ENCODE results near the gene TSHZ2.
"Not testable (repeated sequence)": the region's sequence is repeated elsewhere in the genome, so short reads cannot be mapped to it uniquely, and the experiment has no call there.

TSHZ2 gene

GRCh38 chr20:53402233-53403005 lies 430.3 kb downstream of the TSHZ2 start:
- DNase-seq: no peak

- DNase-seq: no peak
These were observed 430.9 kb downstream of the TSHZ2 start for GRCh38 chr20:53403029-53403428.

GRCh38 chr20:53405139-53405538 lies 433.0 kb downstream of the TSHZ2 start:
- no peak for DNase-seq

- no peak for DNase-seq
These were observed 434.4 kb downstream of the TSHZ2 start for GRCh38 chr20:53406580-53406979.

- no peak for DNase-seq
These were observed 436.7 kb downstream of the TSHZ2 start for GRCh38 chr20:53408691-53409446.

GRCh38 chr20:53409447-53409717 lies 437.2 kb downstream of the TSHZ2 start:
- no peak for DNase-seq

- DNase-seq: no peak
These were observed 439.0 kb downstream of the TSHZ2 start for GRCh38 chr20:53411129-53411528.

GRCh38 chr20:53411891-53412290 lies 439.7 kb downstream of the TSHZ2 start:
- no peak for DNase-seq

GRCh38 chr20:53412577-53413185 lies 440.5 kb downstream of the TSHZ2 start:
- DNase-seq: no peak

GRCh38 chr20:53413186-53413631 lies 441.1 kb downstream of the TSHZ2 start:
- DNase-seq: no peak

- not testable (repeated sequence) for DNase-seq
These were observed 441.7 kb downstream of the TSHZ2 start for GRCh38 chr20:53413845-53414244.

- DNase-seq: no peak
These were observed 447.7 kb downstream of the TSHZ2 start for GRCh38 chr20:53419693-53420460.

GRCh38 chr20:53421343-53421742 lies 449.2 kb downstream of the TSHZ2 start:
- DNase-seq: no peak

- no peak for DNase-seq
These were observed 449.9 kb downstream of the TSHZ2 start for GRCh38 chr20:53422039-53422438.

GRCh38 chr20:53423587-53424146 lies 451.5 kb downstream of the TSHZ2 start:
- no peak for DNase-seq

- no peak for DNase-seq
These were observed 453.3 kb downstream of the TSHZ2 start for GRCh38 chr20:53425481-53425880.

GRCh38 chr20:53425941-53426340 lies 453.8 kb downstream of the TSHZ2 start:
- no peak for DNase-seq

- DNase-seq: no peak
These were observed 454.7 kb downstream of the TSHZ2 start for GRCh38 chr20:53426766-53427312.

- DNase-seq: no peak
These were observed 455.8 kb downstream of the TSHZ2 start for GRCh38 chr20:53427951-53428350.

- DNase-seq: no peak
These were observed 456.4 kb downstream of the TSHZ2 start for GRCh38 chr20:53428588-53428987.

- DNase-seq: no peak
These were observed 456.8 kb downstream of the TSHZ2 start for GRCh38 chr20:53428996-53429395.

- no peak for DNase-seq
These were observed 462.5 kb downstream of the TSHZ2 start for GRCh38 chr20:53434662-53435061.

GRCh38 chr20:53436927-53437326 lies 464.8 kb downstream of the TSHZ2 start:
- DNase-seq: not testable (repeated sequence)

Measured in NCI-H1436 (cell line).